Uterus (tissue), 2 donors: Measurements from ENCODE around the gene FCF1.

ENCODE experiments used
- POLR2A ChIP-seq, 2 donors: fragments of 450-650 bp; IDR thresholded peaks; one replicate each; pipeline ENCODE4 v1.6.1; 2016; ENCODE audit warnings: antibody characterized with exemption in 2 of 2, mild to moderate bottlenecking in 1 of 2, moderate library complexity in 1 of 2
- TF ChIP-seq, protein P1 (sequence below), 4 experiments: fragments of 200-600 bp in 2 of 4; fragments of 450-650 bp in 2 of 4; sonication (generic) in 2 of 4; IDR thresholded peaks; one replicate each; pipeline ENCODE4 v1.5.1; 2016 to 2019; ENCODE audit warnings: antibody characterized with exemption in 4 of 4, mild to moderate bottlenecking in 2 of 4, moderate library complexity in 1 of 4

DNA sequence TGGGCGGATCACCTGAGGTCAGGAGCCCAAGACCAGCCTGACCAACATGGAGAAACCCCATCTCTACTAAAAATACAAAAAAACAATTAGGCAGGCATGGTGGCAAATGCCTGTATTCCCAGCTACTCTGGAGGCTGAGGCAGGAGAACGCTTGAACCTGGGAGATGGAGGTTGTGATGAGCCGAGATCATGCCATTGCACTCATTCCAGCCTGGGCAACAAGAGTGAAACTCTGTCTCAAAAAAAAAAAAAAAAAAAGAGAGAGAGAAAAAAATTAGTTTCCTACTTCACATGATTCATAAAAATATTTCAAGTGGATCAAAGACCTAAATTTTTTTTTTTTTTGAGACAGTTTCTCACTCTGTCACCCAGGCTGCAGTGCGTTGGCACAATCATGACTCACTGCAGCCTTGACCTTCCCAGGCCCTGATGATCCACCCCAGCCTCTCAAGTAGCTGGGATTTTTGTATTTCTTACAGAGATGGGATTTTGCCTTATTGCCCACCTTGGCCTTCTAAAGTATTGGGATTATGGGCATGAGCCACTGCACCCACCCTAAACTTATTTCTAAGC, 24.9 kb downstream of the FCF1 start:
- TF ChIP-seq, protein P1, sequence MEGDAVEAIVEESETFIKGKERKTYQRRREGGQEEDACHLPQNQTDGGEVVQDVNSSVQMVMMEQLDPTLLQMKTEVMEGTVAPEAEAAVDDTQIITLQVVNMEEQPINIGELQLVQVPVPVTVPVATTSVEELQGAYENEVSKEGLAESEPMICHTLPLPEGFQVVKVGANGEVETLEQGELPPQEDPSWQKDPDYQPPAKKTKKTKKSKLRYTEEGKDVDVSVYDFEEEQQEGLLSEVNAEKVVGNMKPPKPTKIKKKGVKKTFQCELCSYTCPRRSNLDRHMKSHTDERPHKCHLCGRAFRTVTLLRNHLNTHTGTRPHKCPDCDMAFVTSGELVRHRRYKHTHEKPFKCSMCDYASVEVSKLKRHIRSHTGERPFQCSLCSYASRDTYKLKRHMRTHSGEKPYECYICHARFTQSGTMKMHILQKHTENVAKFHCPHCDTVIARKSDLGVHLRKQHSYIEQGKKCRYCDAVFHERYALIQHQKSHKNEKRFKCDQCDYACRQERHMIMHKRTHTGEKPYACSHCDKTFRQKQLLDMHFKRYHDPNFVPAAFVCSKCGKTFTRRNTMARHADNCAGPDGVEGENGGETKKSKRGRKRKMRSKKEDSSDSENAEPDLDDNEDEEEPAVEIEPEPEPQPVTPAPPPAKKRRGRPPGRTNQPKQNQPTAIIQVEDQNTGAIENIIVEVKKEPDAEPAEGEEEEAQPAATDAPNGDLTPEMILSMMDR (IDR thresholded peaks at IDR 0.05), result no peak
- no peak for TF ChIP-seq POLR2A (IDR thresholded peaks at IDR 0.05)
